Testis (tissue), 2 donors: ENCODE data around the gene BORA.

Source experiments
- POLR2A ChIP-seq: fragments of 450-650 bp; IDR thresholded peaks from one replicate; pipeline ENCODE4 v1.6.1; 2017; ENCODE audit warnings: antibody characterized with exemption, mild to moderate bottlenecking, moderate library complexity
- TF ChIP-seq, protein P1 (sequence below), 3 experiments: fragments of 450-650 bp in 2 of 3; fragments of 200-600 bp in 1 of 3; sonication (generic) in 1 of 3; IDR thresholded peaks; one replicate each; pipeline ENCODE4 v1.5.1; 2016 to 2019; ENCODE audit warnings: antibody characterized with exemption in 3 of 3, mild to moderate bottlenecking in 2 of 3, moderate library complexity in 1 of 3

- TF ChIP-seq POLR2A, result no peak
- TF ChIP-seq, protein P1, sequence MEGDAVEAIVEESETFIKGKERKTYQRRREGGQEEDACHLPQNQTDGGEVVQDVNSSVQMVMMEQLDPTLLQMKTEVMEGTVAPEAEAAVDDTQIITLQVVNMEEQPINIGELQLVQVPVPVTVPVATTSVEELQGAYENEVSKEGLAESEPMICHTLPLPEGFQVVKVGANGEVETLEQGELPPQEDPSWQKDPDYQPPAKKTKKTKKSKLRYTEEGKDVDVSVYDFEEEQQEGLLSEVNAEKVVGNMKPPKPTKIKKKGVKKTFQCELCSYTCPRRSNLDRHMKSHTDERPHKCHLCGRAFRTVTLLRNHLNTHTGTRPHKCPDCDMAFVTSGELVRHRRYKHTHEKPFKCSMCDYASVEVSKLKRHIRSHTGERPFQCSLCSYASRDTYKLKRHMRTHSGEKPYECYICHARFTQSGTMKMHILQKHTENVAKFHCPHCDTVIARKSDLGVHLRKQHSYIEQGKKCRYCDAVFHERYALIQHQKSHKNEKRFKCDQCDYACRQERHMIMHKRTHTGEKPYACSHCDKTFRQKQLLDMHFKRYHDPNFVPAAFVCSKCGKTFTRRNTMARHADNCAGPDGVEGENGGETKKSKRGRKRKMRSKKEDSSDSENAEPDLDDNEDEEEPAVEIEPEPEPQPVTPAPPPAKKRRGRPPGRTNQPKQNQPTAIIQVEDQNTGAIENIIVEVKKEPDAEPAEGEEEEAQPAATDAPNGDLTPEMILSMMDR (IDR thresholded peaks at IDR 0.05), result no peak
These were observed 29.6 kb upstream of the BORA start for GRCh38 chr13:72698164-72698563.
